MM.1S (cell line): ENCODE measurements around the gene MICAL2.

Experiments
- DNase-seq: peaks from one replicate; pipeline ENCODE4 v3.0.0-alpha.2; 2015
- H2AFZ ChIP-seq: fragments of 300-600 bp; sonication (generic); 2 replicates; pipeline ENCODE4 v1.6.0; 2016; ENCODE audit warnings: antibody characterized with exemption, low read length
- H3F3A ChIP-seq: fragments of 300-600 bp; sonication (generic); 2 replicates; pipeline ENCODE4 v1.6.1; 2016; ENCODE audit warnings: mild to moderate bottlenecking, antibody characterized with exemption, low read length, moderate library complexity, mixed read lengths; ENCODE audit not compliant: insufficient read depth
- H3K27ac ChIP-seq: fragments of 300-600 bp; sonication (generic); 2 replicates; pipeline ENCODE4 v1.5.1; 2016; ENCODE audit warnings: mild to moderate bottlenecking, low read length
- H3K27me3 ChIP-seq: fragments of 300-600 bp; sonication (generic); replicated peaks from 2 replicates; pipeline ENCODE4 v1.6.0; 2016; ENCODE audit warnings: low read length; ENCODE audit not compliant: insufficient read depth
- H3K36me3 ChIP-seq: fragments of 300-600 bp; sonication (generic); replicated peaks from 2 replicates; pipeline ENCODE4 v1.6.1; 2016; ENCODE audit warnings: mild to moderate bottlenecking, low read length, mixed read lengths; ENCODE audit not compliant: insufficient read depth
- H3K4me1 ChIP-seq: fragments of 300-600 bp; sonication (generic); 2 replicates; pipeline ENCODE4 v1.6.1; 2016; ENCODE audit warnings: low read length, mixed read lengths
- H3K4me2 ChIP-seq: fragments of 300-600 bp; sonication (generic); 2 replicates; pipeline ENCODE4 v1.6.0; 2016; ENCODE audit warnings: low read depth, low read length
- H3K4me3 ChIP-seq: fragments of 300-600 bp; sonication (generic); 2 replicates; pipeline ENCODE4 v1.5.1; 2016; ENCODE audit warnings: low read length, mixed read lengths
- H3K79me2 ChIP-seq: fragments of 300-600 bp; sonication (generic); 2 replicates; pipeline ENCODE4 v1.6.1; 2016; ENCODE audit warnings: mixed run types, low read length, mixed read lengths
- H3K9ac ChIP-seq: fragments of 300-600 bp; sonication (generic); 2 replicates; pipeline ENCODE4 v1.6.1; 2016; ENCODE audit warnings: low read length, mixed read lengths
- H3K9me2 ChIP-seq: fragments of 300-600 bp; sonication (generic); replicated peaks from 2 replicates; pipeline ENCODE4 v1.6.1; 2016; ENCODE audit warnings: mild to moderate bottlenecking, low read length, mixed read lengths; ENCODE audit not compliant: insufficient read depth
- H3K9me3 ChIP-seq: fragments of 300-600 bp; sonication (generic); replicated peaks from 2 replicates; pipeline ENCODE4 v1.6.1; 2016; ENCODE audit warnings: mild to moderate bottlenecking, low read length, mixed read lengths; ENCODE audit not compliant: insufficient read depth
- H4K20me1 ChIP-seq: fragments of 300-600 bp; sonication (generic); 2 replicates; pipeline ENCODE4 v1.6.1; 2016; ENCODE audit warnings: mild to moderate bottlenecking, low read length, moderate library complexity, mixed read lengths; ENCODE audit not compliant: insufficient read depth
- EZH2 ChIP-seq: fragments of 300-600 bp; sonication (generic); optimal IDR thresholded peaks from 2 replicates; pipeline ENCODE3; 2017; ENCODE audit warnings: low read depth, mild to moderate bottlenecking, antibody characterized with exemption, low read length, mixed read lengths
- EZH2phosphoT487 ChIP-seq: fragments of 300-600 bp; sonication (generic); IDR thresholded peaks from 2 replicates; pipeline ENCODE4 v1.6.1; 2018; ENCODE audit warnings: antibody characterized with exemption, low read length
- TF ChIP-seq, protein P1 (sequence below): fragments of 300-600 bp; sonication (generic); IDR thresholded peaks from 2 replicates; pipeline ENCODE4 v1.5.1; 2016; ENCODE audit warnings: antibody characterized with exemption, low read length, mixed read lengths

MICAL2 gene

DNA sequence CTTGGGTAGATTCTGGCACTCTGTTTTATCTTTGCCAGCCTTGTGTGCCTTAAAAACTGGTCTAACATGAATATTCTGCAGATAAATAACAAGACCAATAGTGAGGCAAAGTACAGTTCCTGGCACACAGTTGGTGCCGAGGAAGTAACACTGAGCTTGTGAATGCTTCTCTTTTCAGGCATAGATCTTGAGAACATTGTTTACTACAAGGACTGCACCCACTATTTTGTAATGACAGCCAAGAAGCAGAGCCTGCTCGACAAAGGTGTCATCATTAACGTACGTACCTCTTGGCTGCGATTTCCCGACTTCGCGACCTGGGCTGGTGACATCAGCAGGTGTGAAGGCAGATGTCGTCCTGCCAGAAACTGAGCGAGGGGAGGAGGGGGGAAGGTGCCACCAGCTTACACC lies 105.7 kb downstream of the MICAL2 start:
- no peaks in the 10 kb centered on the region for H3K27me3 ChIP-seq
- H3K9ac ChIP-seq = no peak overlapping the region
- H3K4me3 ChIP-seq = no peak overlapping the region
- H3F3A ChIP-seq = no peaks in the 10 kb centered on the region
- H3K36me3 ChIP-seq = no peaks in the 10 kb centered on the region
- peaks cover 13% of the 10 kb centered on the region for H3K4me1 ChIP-seq
- no peaks in the 10 kb centered on the region for H3K9me3 ChIP-seq
- no peaks in the 10 kb centered on the region for H3K9me2 ChIP-seq
- no peak for DNase-seq
- H2AFZ ChIP-seq = no peak overlapping the region
- H3K79me2 ChIP-seq = no peaks in the 10 kb centered on the region
- no peak overlapping the region for H3K4me2 ChIP-seq
- no peak for TF ChIP-seq EZH2phosphoT487
- no peak overlapping the region for H3K27ac ChIP-seq
- H4K20me1 ChIP-seq = no peaks in the 10 kb centered on the region

DNA sequence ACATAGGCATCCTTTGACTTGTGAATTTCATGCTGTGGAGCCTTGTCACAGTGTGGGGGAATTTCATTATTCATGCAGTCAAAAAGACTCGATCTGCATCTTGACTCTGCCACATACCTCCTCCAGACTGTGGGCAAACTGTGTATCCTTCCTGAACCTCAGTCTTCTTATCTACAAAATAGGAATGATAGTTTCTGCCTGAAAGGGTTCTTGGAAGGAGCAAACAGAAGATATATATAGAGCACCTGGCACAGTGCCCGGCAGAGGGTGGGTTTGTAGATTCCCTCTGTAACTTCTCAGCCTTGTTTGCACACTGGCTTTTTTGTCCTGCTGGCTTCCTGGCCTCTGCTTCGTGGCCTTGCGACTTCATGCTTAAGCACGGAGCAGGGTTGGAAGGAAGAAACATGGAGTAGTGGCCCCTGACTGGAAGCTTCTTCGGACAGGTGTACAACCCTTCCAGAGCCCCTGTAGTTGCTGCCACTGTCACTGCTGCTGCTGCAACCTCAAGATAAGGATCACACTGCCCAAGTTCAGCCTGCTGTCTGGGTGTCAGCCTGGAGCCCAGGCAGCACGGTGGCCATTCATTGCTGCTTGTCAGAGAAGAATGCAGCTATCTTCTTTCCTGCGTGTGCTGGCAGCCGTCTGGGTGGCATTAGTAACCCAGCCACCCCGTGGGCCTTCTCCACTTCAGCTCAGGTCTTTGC lies 106.4 kb downstream of the MICAL2 start:
- no peaks in the 10 kb centered on the region for H3K79me2 ChIP-seq
- H3K4me3 ChIP-seq = no peak overlapping the region
- H4K20me1 ChIP-seq = no peaks in the 10 kb centered on the region
- no peak overlapping the region for H3K27ac ChIP-seq
- H3K36me3 ChIP-seq = no peaks in the 10 kb centered on the region
- no peaks in the 10 kb centered on the region for H3F3A ChIP-seq
- H3K4me2 ChIP-seq = no peak overlapping the region
- DNase-seq = no peak
- H3K9ac ChIP-seq = no peak overlapping the region
- H3K27me3 ChIP-seq = no peaks in the 10 kb centered on the region
- H2AFZ ChIP-seq = no peak overlapping the region
- H3K9me3 ChIP-seq = no peaks in the 10 kb centered on the region
- no peaks in the 10 kb centered on the region for H3K9me2 ChIP-seq
- H3K4me1 ChIP-seq = peaks cover 6% of the 10 kb centered on the region
- no peak for TF ChIP-seq EZH2
- TF ChIP-seq, protein P1, sequence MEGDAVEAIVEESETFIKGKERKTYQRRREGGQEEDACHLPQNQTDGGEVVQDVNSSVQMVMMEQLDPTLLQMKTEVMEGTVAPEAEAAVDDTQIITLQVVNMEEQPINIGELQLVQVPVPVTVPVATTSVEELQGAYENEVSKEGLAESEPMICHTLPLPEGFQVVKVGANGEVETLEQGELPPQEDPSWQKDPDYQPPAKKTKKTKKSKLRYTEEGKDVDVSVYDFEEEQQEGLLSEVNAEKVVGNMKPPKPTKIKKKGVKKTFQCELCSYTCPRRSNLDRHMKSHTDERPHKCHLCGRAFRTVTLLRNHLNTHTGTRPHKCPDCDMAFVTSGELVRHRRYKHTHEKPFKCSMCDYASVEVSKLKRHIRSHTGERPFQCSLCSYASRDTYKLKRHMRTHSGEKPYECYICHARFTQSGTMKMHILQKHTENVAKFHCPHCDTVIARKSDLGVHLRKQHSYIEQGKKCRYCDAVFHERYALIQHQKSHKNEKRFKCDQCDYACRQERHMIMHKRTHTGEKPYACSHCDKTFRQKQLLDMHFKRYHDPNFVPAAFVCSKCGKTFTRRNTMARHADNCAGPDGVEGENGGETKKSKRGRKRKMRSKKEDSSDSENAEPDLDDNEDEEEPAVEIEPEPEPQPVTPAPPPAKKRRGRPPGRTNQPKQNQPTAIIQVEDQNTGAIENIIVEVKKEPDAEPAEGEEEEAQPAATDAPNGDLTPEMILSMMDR = no peak
- no peak for TF ChIP-seq EZH2phosphoT487

DNA sequence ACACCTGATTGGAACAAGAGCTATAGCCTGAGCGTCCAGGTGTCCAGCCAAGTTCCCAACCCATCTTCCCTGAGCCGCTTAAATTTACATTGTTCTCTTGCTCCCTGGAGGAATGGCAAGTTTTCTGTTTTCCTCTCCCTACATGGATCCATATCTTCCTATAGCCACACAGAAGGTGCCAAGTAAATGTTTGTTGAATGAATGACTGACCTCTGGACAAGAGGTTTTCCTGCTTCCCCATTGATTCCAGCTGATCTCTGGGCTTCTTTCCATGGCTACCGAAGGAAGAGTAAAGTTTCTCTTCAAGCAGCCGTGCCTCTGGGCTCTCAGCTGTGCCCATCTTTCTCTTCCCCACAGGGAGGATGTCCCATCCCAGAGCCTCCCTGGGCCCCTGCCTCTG lies 107.5 kb downstream of the MICAL2 start:
- no peak overlapping the region for H3K9ac ChIP-seq
- H3K4me2 ChIP-seq = no peak overlapping the region
- H2AFZ ChIP-seq = no peak overlapping the region
- no peaks in the 10 kb centered on the region for H4K20me1 ChIP-seq
- H3K27me3 ChIP-seq = no peaks in the 10 kb centered on the region
- H3K27ac ChIP-seq = no peak overlapping the region
- H3K4me3 ChIP-seq = no peak overlapping the region
- H3K4me1 ChIP-seq = no peaks in the 10 kb centered on the region
- DNase-seq = no peak
- H3F3A ChIP-seq = no peaks in the 10 kb centered on the region
- H3K9me2 ChIP-seq = no peaks in the 10 kb centered on the region
- no peaks in the 10 kb centered on the region for H3K9me3 ChIP-seq
- no peak for TF ChIP-seq EZH2
- no peak for TF ChIP-seq EZH2phosphoT487
- TF ChIP-seq, protein P1 = no peak
- no peaks in the 10 kb centered on the region for H3K79me2 ChIP-seq
- no peaks in the 10 kb centered on the region for H3K36me3 ChIP-seq

DNA sequence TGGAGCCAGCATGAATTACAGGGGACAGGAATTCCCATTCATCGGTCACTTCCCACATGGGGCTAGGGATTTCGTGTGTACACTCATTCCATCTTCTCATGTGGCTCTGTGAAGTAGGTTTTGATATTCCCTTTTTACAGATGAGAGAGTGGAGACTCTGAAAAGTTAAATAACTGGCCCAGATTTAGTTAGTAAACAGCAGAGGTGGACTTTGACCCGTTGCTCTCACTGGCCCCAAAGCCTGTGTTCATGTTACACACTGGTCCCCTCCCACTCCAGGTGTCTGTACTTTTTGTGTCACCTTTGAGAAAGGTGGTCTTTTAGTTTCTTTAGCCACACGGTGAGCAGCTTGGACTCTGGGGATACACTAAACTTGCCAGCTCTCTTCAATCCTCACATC lies 108.5 kb downstream of the MICAL2 start:
- Histone ChIP-seq H3K36me3 (no peaks in the 10 kb centered on the region), H4K20me1 (no peaks in the 10 kb centered on the region), H3K79me2 (no peaks in the 10 kb centered on the region), H3K4me3 (no peak overlapping the region), H2AFZ (no peak overlapping the region), H3K4me2 (no peak overlapping the region), H3K9me3 (no peaks in the 10 kb centered on the region), H3F3A (no peaks in the 10 kb centered on the region), H3K4me1 (peaks cover 6% of the 10 kb centered on the region), H3K27me3 (no peaks in the 10 kb centered on the region), H3K27ac (no peak overlapping the region), H3K9ac (no peak overlapping the region), H3K9me2 (no peaks in the 10 kb centered on the region)
- no peak for TF ChIP-seq EZH2phosphoT487
- TF ChIP-seq EZH2 = no peak
- TF ChIP-seq, protein P1 = no peak
- no peak for DNase-seq
